Astrocyte (in vitro differentiated cells and primary cell): ENCODE measurements around the gene KRT28. TPM values are rescaled to one million over a fixed set of nuclear protein-coding genes. Genes with fewer than 3 reads are reported as not detected.
A peak's percentile ranks its signal among the peaks of the same experiment; 100 is the strongest.

ENCODE experiments used
- DNase-seq: peaks from one replicate; pipeline ENCODE4 v3.0.0-alpha.2; 2010; ENCODE audit warnings: low read depth
- FAIRE-seq: peaks from 2 replicates; lab custom pipeline; 2011; peaks lifted over from hg19 to GRCh38; lab: Jason Lieb, UNC
- H2AFZ ChIP-seq: 2 replicates; pipeline ENCODE4 v1.6.0; 2012; ENCODE audit warnings: low read depth, low read length, inconsistent platforms
- H3K27ac ChIP-seq: 2 replicates; pipeline ENCODE4 v1.5.1; 2011; ENCODE audit warnings: low read depth, low read length, inconsistent platforms
- H3K27me3 ChIP-seq: 2 replicates; pipeline ENCODE4 v1.6.0; 2011; ENCODE audit warnings: low read length, inconsistent platforms; ENCODE audit not compliant: insufficient read depth
- H3K36me3 ChIP-seq: 2 replicates; pipeline ENCODE4 v1.5.1; 2011; ENCODE audit warnings: low read length, inconsistent platforms; ENCODE audit not compliant: insufficient read depth
- H3K4me1 ChIP-seq: 2 replicates; pipeline ENCODE4 v1.5.1; 2011; ENCODE audit warnings: low read length, inconsistent platforms; ENCODE audit not compliant: insufficient read depth
- H3K4me2 ChIP-seq: 2 replicates; pipeline ENCODE4 v1.6.0; 2012; ENCODE audit warnings: low read length, inconsistent platforms
- H3K4me3 ChIP-seq: 2 replicates; pipeline ENCODE4 v1.5.1; 2011; ENCODE audit warnings: low read depth, mild to moderate bottlenecking, low read length, inconsistent platforms; ENCODE audit not compliant: insufficient read depth
- H3K79me2 ChIP-seq: 2 replicates; pipeline ENCODE4 v1.6.0; 2012; ENCODE audit warnings: mild to moderate bottlenecking, low read length, inconsistent platforms; ENCODE audit not compliant: insufficient read depth
- H3K9ac ChIP-seq: 2 replicates; pipeline ENCODE4 v1.6.0; 2012; ENCODE audit warnings: mild to moderate bottlenecking, low read length, inconsistent platforms
- H3K9me3 ChIP-seq: 2 replicates; pipeline ENCODE4 v1.5.1; 2012; ENCODE audit warnings: low read depth, mild to moderate bottlenecking, low read length, inconsistent platforms; ENCODE audit not compliant: insufficient read depth
- H4K20me1 ChIP-seq: 2 replicates; pipeline ENCODE4 v1.6.0; 2012; ENCODE audit warnings: low read length, inconsistent platforms; ENCODE audit not compliant: insufficient read depth
- H3K27ac Mint-ChIP-seq: one replicate; pipeline ENCODE4 v1.8.0; 2021; ENCODE audit warnings: mild to moderate bottlenecking, mixed read lengths; ENCODE audit not compliant: unreplicated experiment
- H3K27me3 Mint-ChIP-seq: one replicate; pipeline ENCODE4 v1.8.0; 2021; ENCODE audit warnings: low read depth, mixed read lengths; ENCODE audit not compliant: unreplicated experiment
- H3K36me3 Mint-ChIP-seq: one replicate; pipeline ENCODE4 v1.8.0; 2021; ENCODE audit warnings: low read depth, mixed read lengths; ENCODE audit not compliant: unreplicated experiment
- H3K4me1 Mint-ChIP-seq: one replicate; pipeline ENCODE4 v1.8.0; 2021; ENCODE audit warnings: low read depth, mixed read lengths; ENCODE audit not compliant: unreplicated experiment
- H3K4me3 Mint-ChIP-seq: one replicate; pipeline ENCODE4 v1.8.0; 2021; ENCODE audit warnings: mild to moderate bottlenecking, moderate library complexity, mixed read lengths; ENCODE audit not compliant: unreplicated experiment
- H3K9me3 Mint-ChIP-seq: one replicate; pipeline ENCODE4 v1.8.0; 2021; ENCODE audit warnings: mild to moderate bottlenecking, mixed read lengths; ENCODE audit not compliant: unreplicated experiment
- EZH2 ChIP-seq: IDR thresholded peaks from 2 replicates; pipeline ENCODE4 v1.6.1; 2012; ENCODE audit warnings: mild to moderate bottlenecking, low read length, inconsistent platforms; ENCODE audit not compliant: insufficient read depth
- total RNA-seq: library from RNA; stranded (reverse); gene quantifications from 2 replicates; pipeline ENCODE4 v1.2.1, GENCODE V29; 2021
- TF ChIP-seq, protein P1 (sequence below): IDR thresholded peaks from 2 replicates; pipeline ENCODE4 v1.5.1; 2011; ENCODE audit warnings: low read depth, mild to moderate bottlenecking, inconsistent platforms, low read length, moderate library complexity; ENCODE audit not compliant: insufficient read depth

KRT28 gene
- total RNA-seq, 1 donor from 2014 or later: not detected

DNA sequence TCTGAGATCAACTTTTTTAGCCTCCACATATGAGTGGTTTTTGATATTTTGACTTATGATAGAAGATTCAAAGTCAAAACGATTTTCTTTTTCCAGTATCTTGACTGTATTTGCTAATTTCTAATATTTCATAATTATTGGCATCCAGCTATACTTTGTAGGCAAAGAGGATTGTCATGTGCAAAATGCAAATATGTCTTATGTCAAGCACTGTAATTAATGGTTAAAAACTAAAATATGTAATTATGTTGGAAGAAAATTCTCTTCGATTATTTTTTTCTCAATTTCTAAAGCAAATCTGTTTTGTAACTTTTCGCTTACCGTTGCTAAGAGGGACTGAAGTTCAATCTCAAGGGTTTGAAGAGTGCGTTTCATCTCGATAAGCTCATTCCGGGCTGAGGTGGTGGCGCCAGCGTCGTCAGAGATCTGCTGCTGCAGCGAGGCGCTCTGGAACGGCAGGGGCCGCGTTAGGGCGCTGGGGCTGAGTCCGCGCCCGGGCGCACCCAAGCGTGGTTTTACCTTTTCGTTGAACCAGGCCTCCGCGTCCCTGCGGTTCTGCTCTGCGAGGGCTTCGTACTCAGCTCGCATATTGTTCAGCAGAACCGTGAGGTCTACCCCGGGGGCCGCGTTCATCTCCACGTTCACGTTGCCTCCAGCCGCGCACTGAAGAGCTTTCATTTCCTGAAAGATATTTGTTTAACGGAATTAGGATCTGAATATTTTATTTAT, 20.4 kb downstream of the KRT28 start:
- Mint-ChIP-seq H3K9me3 (no peaks in the 10 kb centered on the region), H3K4me3 (no peak overlapping the region), H3K27me3 (peaks cover 5% of the 10 kb centered on the region), H3K4me1 (no peaks in the 10 kb centered on the region), H3K36me3 (no peaks in the 10 kb centered on the region), H3K27ac (no peak overlapping the region)
- Histone ChIP-seq H3K9ac (no peak overlapping the region), H3K27ac (no peak overlapping the region), H3K9me3 (no peaks in the 10 kb centered on the region), H3K4me3 (no peak overlapping the region), H2AFZ (peak overlapping the region; percentile 43), H3K4me1 (no peaks in the 10 kb centered on the region), H3K79me2 (no peaks in the 10 kb centered on the region), H3K36me3 (no peaks in the 10 kb centered on the region), H3K27me3 (peaks cover 30% of the 10 kb centered on the region), H3K4me2 (peak overlapping the region; percentile 60), H4K20me1 (no peaks in the 10 kb centered on the region)
- TF ChIP-seq, protein P1, sequence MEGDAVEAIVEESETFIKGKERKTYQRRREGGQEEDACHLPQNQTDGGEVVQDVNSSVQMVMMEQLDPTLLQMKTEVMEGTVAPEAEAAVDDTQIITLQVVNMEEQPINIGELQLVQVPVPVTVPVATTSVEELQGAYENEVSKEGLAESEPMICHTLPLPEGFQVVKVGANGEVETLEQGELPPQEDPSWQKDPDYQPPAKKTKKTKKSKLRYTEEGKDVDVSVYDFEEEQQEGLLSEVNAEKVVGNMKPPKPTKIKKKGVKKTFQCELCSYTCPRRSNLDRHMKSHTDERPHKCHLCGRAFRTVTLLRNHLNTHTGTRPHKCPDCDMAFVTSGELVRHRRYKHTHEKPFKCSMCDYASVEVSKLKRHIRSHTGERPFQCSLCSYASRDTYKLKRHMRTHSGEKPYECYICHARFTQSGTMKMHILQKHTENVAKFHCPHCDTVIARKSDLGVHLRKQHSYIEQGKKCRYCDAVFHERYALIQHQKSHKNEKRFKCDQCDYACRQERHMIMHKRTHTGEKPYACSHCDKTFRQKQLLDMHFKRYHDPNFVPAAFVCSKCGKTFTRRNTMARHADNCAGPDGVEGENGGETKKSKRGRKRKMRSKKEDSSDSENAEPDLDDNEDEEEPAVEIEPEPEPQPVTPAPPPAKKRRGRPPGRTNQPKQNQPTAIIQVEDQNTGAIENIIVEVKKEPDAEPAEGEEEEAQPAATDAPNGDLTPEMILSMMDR: no peak
- no peak for TF ChIP-seq EZH2
- no peak for DNase-seq
- FAIRE-seq: no peak

DNA sequence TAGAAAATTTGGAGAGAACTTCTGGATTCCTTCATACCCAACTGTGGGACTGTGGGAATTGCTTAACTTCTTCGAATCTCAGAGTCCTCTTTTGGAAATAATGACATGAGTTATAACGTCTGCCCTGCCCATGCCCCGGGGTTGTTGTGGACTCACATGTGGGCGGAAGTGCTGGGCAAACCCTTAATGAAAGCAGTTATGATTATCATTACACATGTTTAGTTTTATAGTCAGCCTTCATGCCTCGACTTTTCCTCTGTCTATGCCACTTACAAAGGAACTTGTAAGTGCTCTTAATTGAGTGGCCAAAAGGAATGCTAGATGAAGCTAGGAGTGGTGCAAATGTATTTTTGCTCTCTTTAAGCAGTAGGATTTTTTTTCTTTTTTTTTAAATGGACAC, 21.3 kb downstream of the KRT28 start:
- Histone ChIP-seq H3K9me3 (no peaks in the 10 kb centered on the region), H4K20me1 (no peaks in the 10 kb centered on the region), H3K4me2 (no peak overlapping the region), H3K79me2 (no peaks in the 10 kb centered on the region), H3K4me3 (no peak overlapping the region), H3K36me3 (no peaks in the 10 kb centered on the region), H2AFZ (no peak overlapping the region), H3K4me1 (no peaks in the 10 kb centered on the region), H3K9ac (no peak overlapping the region), H3K27ac (no peak overlapping the region), H3K27me3 (peaks cover 33% of the 10 kb centered on the region)
- Mint-ChIP-seq H3K9me3 (no peaks in the 10 kb centered on the region), H3K27ac (no peak overlapping the region), H3K4me1 (no peaks in the 10 kb centered on the region), H3K4me3 (no peak overlapping the region), H3K27me3 (peaks cover 5% of the 10 kb centered on the region), H3K36me3 (no peaks in the 10 kb centered on the region)
- DNase-seq (no peak), FAIRE-seq (no peak)
- no peak for TF ChIP-seq EZH2
- TF ChIP-seq, protein P1: no peak

DNA sequence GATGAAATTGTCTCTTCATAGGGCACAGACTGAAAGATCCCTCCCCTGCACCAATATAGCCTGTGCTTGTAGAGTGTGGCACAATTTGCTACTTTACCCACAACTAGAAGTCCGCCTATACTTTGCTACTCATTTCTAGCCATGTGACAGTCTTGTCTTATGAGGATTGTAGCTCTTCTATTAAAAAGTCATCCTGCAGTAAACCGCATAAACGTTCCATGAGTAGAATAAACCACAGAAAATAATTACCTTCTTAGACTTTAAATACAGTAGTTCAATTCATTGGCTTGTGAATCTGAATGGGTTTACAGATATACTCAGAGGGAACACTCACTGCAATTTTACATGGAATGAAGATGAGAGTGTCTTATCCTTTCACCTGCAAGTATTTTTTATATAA, 21.8 kb downstream of the KRT28 start:
- no peaks in the 10 kb centered on the region for H3K36me3 ChIP-seq
- no peaks in the 10 kb centered on the region for H3K4me1 ChIP-seq
- Mint-ChIP-seq H3K4me1 (no peaks in the 10 kb centered on the region), H3K27me3 (peaks cover 5% of the 10 kb centered on the region), H3K36me3 (no peaks in the 10 kb centered on the region), H3K4me3 (no peak overlapping the region), H3K9me3 (no peaks in the 10 kb centered on the region), H3K27ac (no peak overlapping the region)
- FAIRE-seq (no peak), DNase-seq (no peak)
- no peaks in the 10 kb centered on the region for H3K79me2 ChIP-seq
- no peak overlapping the region for H3K9ac ChIP-seq
- H3K4me2 ChIP-seq: no peak overlapping the region
- no peak overlapping the region for H2AFZ ChIP-seq
- no peaks in the 10 kb centered on the region for H4K20me1 ChIP-seq
- no peak overlapping the region for H3K4me3 ChIP-seq
- no peak for TF ChIP-seq EZH2
- TF ChIP-seq, protein P1: no peak
- no peaks in the 10 kb centered on the region for H3K9me3 ChIP-seq
- peaks cover 35% of the 10 kb centered on the region for H3K27me3 ChIP-seq
- no peak overlapping the region for H3K27ac ChIP-seq
